ENCODE results near the gene LRRC8C. TPM values are rescaled to one million over a fixed set of nuclear protein-coding genes. Genes with fewer than 3 reads are reported as not detected.

Gene LRRC8C
- total RNA-seq, 1 donor from 2014 or later = 20.1 TPM

GRCh38 chr1:89649783-89650182 is 16.9 kb downstream of the LRRC8C start:
- TF ChIP-seq, protein P1, sequence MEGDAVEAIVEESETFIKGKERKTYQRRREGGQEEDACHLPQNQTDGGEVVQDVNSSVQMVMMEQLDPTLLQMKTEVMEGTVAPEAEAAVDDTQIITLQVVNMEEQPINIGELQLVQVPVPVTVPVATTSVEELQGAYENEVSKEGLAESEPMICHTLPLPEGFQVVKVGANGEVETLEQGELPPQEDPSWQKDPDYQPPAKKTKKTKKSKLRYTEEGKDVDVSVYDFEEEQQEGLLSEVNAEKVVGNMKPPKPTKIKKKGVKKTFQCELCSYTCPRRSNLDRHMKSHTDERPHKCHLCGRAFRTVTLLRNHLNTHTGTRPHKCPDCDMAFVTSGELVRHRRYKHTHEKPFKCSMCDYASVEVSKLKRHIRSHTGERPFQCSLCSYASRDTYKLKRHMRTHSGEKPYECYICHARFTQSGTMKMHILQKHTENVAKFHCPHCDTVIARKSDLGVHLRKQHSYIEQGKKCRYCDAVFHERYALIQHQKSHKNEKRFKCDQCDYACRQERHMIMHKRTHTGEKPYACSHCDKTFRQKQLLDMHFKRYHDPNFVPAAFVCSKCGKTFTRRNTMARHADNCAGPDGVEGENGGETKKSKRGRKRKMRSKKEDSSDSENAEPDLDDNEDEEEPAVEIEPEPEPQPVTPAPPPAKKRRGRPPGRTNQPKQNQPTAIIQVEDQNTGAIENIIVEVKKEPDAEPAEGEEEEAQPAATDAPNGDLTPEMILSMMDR (IDR thresholded peaks at IDR 0.05; ENCODE audit: unreplicated experiment) = no peak
- Mint-ChIP-seq H3K4me3 (ENCODE audit: unreplicated experiment) (no peak overlapping the region), H3K36me3 (ENCODE audit: low read depth, unreplicated experiment) (peaks cover 4% of the 10 kb centered on the region), H3K27ac (ENCODE audit: unreplicated experiment) (no peak overlapping the region), H3K9me3 (ENCODE audit: unreplicated experiment) (no peaks in the 10 kb centered on the region), H3K27me3 (ENCODE audit: unreplicated experiment) (no peaks in the 10 kb centered on the region), H3K4me1 (ENCODE audit: unreplicated experiment) (peaks cover 8% of the 10 kb centered on the region)
- no peak for DNase-seq (ENCODE audit: low spot score)

GRCh38 chr1:89652373-89652772 is 19.5 kb downstream of the LRRC8C start:
- TF ChIP-seq, protein P1 (IDR thresholded peaks at IDR 0.05; ENCODE audit: unreplicated experiment) = no peak
- no peaks in the 10 kb centered on the region for H3K9me3 Mint-ChIP-seq (ENCODE audit: unreplicated experiment)
- no peaks in the 10 kb centered on the region for H3K27me3 Mint-ChIP-seq (ENCODE audit: unreplicated experiment)
- H3K4me3 Mint-ChIP-seq (ENCODE audit: unreplicated experiment) = no peak overlapping the region
- H3K36me3 Mint-ChIP-seq (ENCODE audit: low read depth, unreplicated experiment) = no peaks in the 10 kb centered on the region
- H3K4me1 Mint-ChIP-seq (ENCODE audit: unreplicated experiment) = peaks cover 8% of the 10 kb centered on the region
- no peak overlapping the region for H3K27ac Mint-ChIP-seq (ENCODE audit: unreplicated experiment)
- DNase-seq (ENCODE audit: low spot score) = no peak

- TF ChIP-seq, protein P1 (IDR thresholded peaks at IDR 0.05; ENCODE audit: unreplicated experiment) = no peak
- no peak for DNase-seq (ENCODE audit: low spot score)
- Mint-ChIP-seq H3K36me3 (ENCODE audit: low read depth, unreplicated experiment) (peaks cover 16% of the 10 kb centered on the region), H3K27ac (ENCODE audit: unreplicated experiment) (no peak overlapping the region), H3K4me1 (ENCODE audit: unreplicated experiment) (no peaks in the 10 kb centered on the region), H3K27me3 (ENCODE audit: unreplicated experiment) (no peaks in the 10 kb centered on the region), H3K9me3 (ENCODE audit: unreplicated experiment) (peaks cover 3% of the 10 kb centered on the region), H3K4me3 (ENCODE audit: unreplicated experiment) (no peak overlapping the region)
Measured at GRCh38 chr1:89657886-89658285, 25.0 kb downstream of the LRRC8C start.

DNA sequence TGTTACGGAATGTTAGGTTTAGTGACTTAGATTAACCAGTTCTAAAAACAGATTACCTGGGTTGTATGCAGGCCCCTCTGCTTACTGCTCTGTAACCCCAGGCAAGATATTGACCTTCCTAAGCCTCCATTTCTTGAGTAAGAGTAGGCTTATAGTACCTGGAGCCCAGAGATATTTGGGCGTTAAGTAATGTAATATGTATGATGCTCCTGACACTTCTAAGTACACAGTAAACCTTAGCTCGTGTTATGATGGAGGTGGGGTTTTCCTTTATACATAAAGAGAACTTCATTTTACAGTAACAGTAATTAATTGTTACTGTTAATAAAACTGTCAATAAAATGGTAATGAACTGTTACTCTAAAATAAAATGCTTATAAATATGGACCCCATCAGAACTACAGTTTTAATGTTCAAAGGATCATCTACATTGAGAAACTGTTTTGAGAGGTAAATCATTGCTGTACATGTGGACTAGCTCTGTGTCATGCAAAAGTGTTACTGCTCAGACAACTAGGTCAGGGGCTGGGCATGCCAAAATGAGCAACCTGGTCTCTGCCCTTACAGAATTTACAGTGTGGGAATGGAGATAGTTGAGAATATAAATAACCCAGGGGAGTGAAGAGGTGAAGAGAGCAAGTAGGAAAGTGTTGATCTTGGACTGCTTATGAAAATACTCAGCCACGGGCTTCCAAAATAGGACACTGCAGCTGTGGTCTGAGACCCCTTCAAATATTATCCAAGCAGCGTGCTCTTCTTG is 26.6 kb downstream of the LRRC8C start:
- TF ChIP-seq, protein P1 (IDR thresholded peaks at IDR 0.05; ENCODE audit: unreplicated experiment) = no peak
- Mint-ChIP-seq H3K27me3 (ENCODE audit: unreplicated experiment) (no peaks in the 10 kb centered on the region), H3K4me3 (ENCODE audit: unreplicated experiment) (no peak overlapping the region), H3K4me1 (ENCODE audit: unreplicated experiment) (peaks cover 4% of the 10 kb centered on the region), H3K9me3 (ENCODE audit: unreplicated experiment) (peaks cover 3% of the 10 kb centered on the region), H3K27ac (ENCODE audit: unreplicated experiment) (no peak overlapping the region), H3K36me3 (ENCODE audit: low read depth, unreplicated experiment) (peaks cover 24% of the 10 kb centered on the region)
- DNase-seq (ENCODE audit: low spot score) = no peak

Data from endothelial cell (in vitro differentiated cells).